GM13977 (cell line): ENCODE measurements around the gene CACNA1S.

Source experiments
- DNase-seq: peaks from one replicate; pipeline ENCODE4 v3.0.0; 2012; ENCODE audit warnings: low spot score
- in situ Hi-C: fragments of 300-500 bp; cut with MboI; formaldehyde crosslinking; loops from one replicate; pipeline ENCODE4 v1.12.0; 2022; ENCODE audit warnings: low sequenced_read_pairs, low pct_unique_long_range_greater_than_20kb, mixed read lengths, inconsistent platforms; ENCODE audit not compliant: unreplicated experiment
- TF ChIP-seq, protein P1 (sequence below): IDR thresholded peaks from 2 replicates; pipeline ENCODE4 v1.5.1; 2012; ENCODE audit warnings: mild to moderate bottlenecking, control low read depth; ENCODE audit not compliant: insufficient read depth; ENCODE audit errors: extremely low read depth, missing control alignments

Gene CACNA1S

DNA sequence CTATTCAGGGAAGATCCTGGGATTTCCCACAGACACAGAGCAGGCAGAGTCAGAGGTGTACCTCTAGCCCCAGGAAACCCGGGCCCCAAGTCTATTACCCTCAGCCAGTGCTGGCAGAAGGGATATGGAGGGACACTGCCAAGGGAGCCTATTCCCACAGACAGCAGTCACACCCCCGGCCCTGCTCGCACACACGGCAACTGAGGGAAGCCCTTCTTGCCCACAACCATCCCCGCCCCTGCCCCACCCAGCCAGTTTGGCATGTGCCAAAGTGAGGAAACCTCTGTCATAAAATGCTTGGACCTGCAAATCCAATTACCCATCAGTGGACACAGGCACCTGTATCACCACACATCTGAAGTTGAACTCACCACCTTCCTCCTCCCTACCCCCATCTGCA is 6.5 kb downstream of the CACNA1S start:
- in situ Hi-C loops: no loop called here
- TF ChIP-seq, protein P1, sequence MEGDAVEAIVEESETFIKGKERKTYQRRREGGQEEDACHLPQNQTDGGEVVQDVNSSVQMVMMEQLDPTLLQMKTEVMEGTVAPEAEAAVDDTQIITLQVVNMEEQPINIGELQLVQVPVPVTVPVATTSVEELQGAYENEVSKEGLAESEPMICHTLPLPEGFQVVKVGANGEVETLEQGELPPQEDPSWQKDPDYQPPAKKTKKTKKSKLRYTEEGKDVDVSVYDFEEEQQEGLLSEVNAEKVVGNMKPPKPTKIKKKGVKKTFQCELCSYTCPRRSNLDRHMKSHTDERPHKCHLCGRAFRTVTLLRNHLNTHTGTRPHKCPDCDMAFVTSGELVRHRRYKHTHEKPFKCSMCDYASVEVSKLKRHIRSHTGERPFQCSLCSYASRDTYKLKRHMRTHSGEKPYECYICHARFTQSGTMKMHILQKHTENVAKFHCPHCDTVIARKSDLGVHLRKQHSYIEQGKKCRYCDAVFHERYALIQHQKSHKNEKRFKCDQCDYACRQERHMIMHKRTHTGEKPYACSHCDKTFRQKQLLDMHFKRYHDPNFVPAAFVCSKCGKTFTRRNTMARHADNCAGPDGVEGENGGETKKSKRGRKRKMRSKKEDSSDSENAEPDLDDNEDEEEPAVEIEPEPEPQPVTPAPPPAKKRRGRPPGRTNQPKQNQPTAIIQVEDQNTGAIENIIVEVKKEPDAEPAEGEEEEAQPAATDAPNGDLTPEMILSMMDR: no peak

DNA sequence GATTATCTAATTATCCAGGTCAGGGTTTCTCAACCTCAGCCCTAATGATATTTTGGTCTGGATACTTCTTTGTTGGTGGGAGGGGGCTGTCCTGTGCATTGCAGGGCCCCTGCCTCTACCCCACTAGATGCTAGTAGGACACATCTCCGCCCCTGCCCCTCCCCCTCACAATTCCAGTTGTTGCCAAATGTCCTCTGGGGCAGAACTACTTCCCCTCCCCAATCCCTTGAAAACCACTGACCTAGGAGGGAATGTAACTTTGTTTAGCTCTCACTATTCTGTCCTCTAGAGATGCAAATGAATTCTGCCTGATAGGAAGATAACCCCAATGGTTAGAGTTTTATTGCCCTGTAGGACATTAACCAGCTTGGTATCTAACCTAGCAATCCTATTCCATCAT is 8.1 kb downstream of the CACNA1S start:
- DNase-seq: no peak
- in situ Hi-C loops: no loop called here
- TF ChIP-seq, protein P1: no peak

More for the DNA sequence above, 6.5 kb downstream of the CACNA1S start:
- no peak for DNase-seq

GRCh38 chr1:201103666-201104065 is 8.6 kb downstream of the CACNA1S start:
- TF ChIP-seq, protein P1: no peak
- no peak for DNase-seq
- in situ Hi-C loops: no loop called here

GRCh38 chr1:201100169-201100930 is 11.9 kb downstream of the CACNA1S start:
- DNase-seq: no peak
- TF ChIP-seq, protein P1: no peak
- in situ Hi-C loops: no loop called here

DNA sequence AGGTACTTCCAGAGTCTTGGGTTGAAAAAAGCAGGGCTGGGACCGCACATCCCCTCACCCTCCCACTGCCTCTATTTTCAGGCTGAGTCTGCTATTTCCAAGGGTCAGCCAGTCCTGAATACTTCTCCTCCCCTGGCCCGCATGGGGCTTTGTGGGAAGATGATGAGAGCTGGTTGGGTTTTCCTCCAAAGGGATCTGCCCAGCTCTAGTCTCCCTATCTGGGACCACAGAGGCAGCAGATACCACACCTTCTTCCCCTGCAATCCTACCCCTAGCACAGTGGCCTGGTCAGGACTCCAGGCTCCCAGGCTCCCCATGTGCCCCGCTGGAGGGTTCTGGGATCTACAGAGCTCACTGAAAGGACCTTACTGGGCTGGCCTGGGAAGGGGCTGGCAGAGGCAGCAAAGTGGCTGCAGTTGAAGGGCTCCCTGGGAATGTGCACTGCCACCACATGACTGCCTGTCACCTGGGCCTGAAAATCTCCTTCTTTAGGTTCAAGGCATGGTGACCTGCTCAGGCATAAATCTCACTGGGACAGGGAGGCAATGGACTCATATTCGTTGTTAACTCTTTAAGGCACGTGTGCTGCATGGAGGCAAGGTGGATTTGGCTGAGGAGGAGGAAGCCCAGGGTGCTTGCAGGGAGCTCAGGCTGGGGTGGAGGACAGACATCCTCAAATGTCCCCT is 13.1 kb downstream of the CACNA1S start:
- DNase-seq: no peak
- in situ Hi-C loops: no loop called here
- TF ChIP-seq, protein P1: no peak

DNA sequence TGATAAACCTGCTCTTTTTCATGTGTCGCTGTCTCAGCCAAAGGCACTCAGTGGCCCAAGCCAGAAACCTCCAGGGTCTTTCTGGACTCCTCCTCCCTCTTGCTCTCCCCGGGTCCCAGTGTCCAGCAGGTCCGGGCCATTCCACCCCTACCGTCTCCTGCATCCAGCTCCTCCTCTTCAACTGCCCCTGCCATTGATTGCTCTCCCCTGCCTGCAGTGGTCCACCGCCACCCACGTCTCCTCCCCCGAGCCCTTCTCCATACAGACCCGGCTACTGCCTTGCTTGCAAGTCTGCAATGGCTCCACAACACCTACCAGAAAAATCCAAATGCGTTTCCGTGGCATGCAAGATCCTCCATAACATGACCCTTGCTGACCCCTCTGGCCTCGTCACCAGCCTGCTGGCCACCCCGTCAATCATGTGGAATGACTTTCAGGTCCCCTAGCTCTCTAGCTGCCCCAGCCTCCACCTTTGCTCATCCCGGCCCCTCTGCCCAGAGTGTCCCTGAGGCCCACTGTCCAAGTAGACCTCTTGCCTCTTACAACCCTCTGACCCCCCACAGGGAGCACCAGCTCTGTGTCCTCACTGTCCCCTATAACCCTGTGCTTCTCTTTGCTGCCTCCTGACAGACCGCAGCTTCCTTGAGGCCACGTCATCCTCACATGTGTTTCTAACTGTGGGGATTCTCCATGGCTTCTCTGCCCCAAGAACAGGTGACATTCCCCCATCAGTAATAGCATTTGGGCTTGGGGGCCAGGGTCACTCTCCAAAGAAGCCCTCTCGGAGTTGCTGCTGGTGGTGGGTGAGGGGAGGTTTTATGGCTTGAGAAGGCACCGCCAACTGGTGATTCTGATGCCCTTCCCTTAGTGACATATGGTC is 15.0 kb downstream of the CACNA1S start:
- no peak for DNase-seq
- in situ Hi-C loops: no loop called here
- TF ChIP-seq, protein P1: no peak
